Body of pancreas (tissue), 4 donors: ENCODE results near the gene SVEP1.

Source experiments
- POLR2A ChIP-seq, 3 donors: fragments of 450-650 bp; IDR thresholded peaks; one replicate each; pipeline ENCODE4 v1.6.1; 2016; ENCODE audit warnings: antibody characterized with exemption in 3 of 3, mild to moderate bottlenecking in 2 of 3
- TF ChIP-seq, protein P1 (sequence below), 7 experiments: fragments of 450-650 bp in 4 of 7; fragments of 200-600 bp in 3 of 7; sonication (generic) in 3 of 7; IDR thresholded peaks; one replicate each; pipeline ENCODE4 v1.5.1; 2016 to 2019; ENCODE audit warnings: antibody characterized with exemption in 7 of 7

DNA sequence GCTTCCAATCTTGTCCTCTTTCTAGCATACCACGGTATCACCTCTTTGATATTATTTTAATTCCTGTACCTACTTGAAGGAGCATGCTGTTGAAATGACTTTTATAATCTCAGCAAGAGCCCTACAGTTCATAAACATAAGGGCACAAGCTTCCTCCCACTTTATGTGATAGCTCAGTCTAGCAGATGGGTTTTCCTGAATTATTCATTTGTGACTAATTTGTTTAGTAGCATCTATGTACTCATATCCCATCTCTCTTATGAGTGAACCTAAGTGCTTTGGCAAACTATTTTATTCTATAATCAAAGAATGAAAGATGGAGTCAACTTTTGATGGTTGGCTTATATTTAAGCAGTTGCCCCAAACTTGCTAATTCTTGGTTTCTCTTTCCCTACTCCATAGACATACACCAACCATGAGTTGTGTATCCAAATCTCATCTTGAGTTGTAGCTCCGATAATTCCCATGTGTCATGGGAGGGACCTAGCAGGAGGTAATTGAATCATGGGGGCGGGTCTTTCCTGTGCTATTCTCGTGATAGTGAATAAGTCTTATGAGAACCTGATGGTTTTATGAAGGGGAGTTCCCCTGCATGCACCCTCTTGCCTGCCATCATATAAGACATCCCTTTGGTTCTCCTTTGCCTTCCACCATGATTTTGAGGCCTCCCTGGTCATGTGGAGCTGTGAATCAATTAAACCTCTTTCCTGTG, 259.6 kb downstream of the SVEP1 start:
- no peak for TF ChIP-seq POLR2A (IDR thresholded peaks at IDR 0.05)
- TF ChIP-seq, protein P1, sequence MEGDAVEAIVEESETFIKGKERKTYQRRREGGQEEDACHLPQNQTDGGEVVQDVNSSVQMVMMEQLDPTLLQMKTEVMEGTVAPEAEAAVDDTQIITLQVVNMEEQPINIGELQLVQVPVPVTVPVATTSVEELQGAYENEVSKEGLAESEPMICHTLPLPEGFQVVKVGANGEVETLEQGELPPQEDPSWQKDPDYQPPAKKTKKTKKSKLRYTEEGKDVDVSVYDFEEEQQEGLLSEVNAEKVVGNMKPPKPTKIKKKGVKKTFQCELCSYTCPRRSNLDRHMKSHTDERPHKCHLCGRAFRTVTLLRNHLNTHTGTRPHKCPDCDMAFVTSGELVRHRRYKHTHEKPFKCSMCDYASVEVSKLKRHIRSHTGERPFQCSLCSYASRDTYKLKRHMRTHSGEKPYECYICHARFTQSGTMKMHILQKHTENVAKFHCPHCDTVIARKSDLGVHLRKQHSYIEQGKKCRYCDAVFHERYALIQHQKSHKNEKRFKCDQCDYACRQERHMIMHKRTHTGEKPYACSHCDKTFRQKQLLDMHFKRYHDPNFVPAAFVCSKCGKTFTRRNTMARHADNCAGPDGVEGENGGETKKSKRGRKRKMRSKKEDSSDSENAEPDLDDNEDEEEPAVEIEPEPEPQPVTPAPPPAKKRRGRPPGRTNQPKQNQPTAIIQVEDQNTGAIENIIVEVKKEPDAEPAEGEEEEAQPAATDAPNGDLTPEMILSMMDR (IDR thresholded peaks at IDR 0.05), result no peak
